Suppressor macrophage treated with lipopolysaccharide for 1 hour (primary cell): ENCODE data around the gene AZU1.
A peak's percentile ranks its signal among the peaks of the same experiment; 100 is the strongest.

ENCODE experiments used
- DNase-seq, 3 donors: peaks; one replicate each; pipeline ENCODE4 v3.0.0-alpha.2; 2020 to 2022

Gene AZU1

GRCh38 chr19:827710-828321 lies at the start of gene AZU1:
Gene AZU1, plus strand, starts transcription at chr19:827837. Its CDS starts 10 bp downstream, at chr19:827847.
- peak; percentile 83 to 93 (median 86) for DNase-seq

- DNase-seq: no peak
Measured at GRCh38 chr19:778910-779653, 48.6 kb upstream of the AZU1 start.

- DNase-seq: no peak
Measured at GRCh38 chr19:780935-781334, 46.7 kb upstream of the AZU1 start.

- no peak for DNase-seq
Measured at GRCh38 chr19:781800-782184, 45.8 kb upstream of the AZU1 start.

GRCh38 chr19:782185-782877 lies 45.3 kb upstream of the AZU1 start:
- DNase-seq: no peak

GRCh38 chr19:782878-783668 lies 44.6 kb upstream of the AZU1 start:
- DNase-seq: no peak

GRCh38 chr19:784541-784940 lies 43.1 kb upstream of the AZU1 start:
- no peak for DNase-seq

- DNase-seq: no peak
Measured at GRCh38 chr19:787536-787935, 40.1 kb upstream of the AZU1 start.

- no peak for DNase-seq
Measured at GRCh38 chr19:788686-788982, 39.0 kb upstream of the AZU1 start.

- DNase-seq: peak; percentile 55 to 71 (median 65)
Measured at GRCh38 chr19:788983-789700, 38.5 kb upstream of the AZU1 start.

GRCh38 chr19:789701-790060 lies 38.0 kb upstream of the AZU1 start:
- DNase-seq: no peak

- DNase-seq: no peak
Measured at GRCh38 chr19:791007-791566, 36.5 kb upstream of the AZU1 start.

- no peak for DNase-seq
Measured at GRCh38 chr19:791567-792305, 35.9 kb upstream of the AZU1 start.

GRCh38 chr19:792306-792885 lies 35.2 kb upstream of the AZU1 start:
- no peak for DNase-seq

GRCh38 chr19:793806-794205 lies 33.8 kb upstream of the AZU1 start:
- DNase-seq: no peak

GRCh38 chr19:795073-795611 lies 32.5 kb upstream of the AZU1 start:
- no peak for DNase-seq

GRCh38 chr19:795691-796581 lies 31.7 kb upstream of the AZU1 start:
- DNase-seq: no peak

GRCh38 chr19:796692-797527 lies 30.7 kb upstream of the AZU1 start, which contains the start of gene PTBP1:
Gene PTBP1, plus strand, starts transcription at chr19:797452. Its CDS starts 46 bp downstream, at chr19:797498.
- DNase-seq: peak; percentile 100
